GM06990 (cell line): Measurements from ENCODE around the gene ELAVL3.

ENCODE experiments used
- DNase-seq: peaks from one replicate; pipeline ENCODE4 v3.0.0-alpha.2; 2011; ENCODE audit not compliant: insufficient read length; ENCODE audit errors: extremely low read depth
- H3K27me3 ChIP-seq: replicated peaks from 2 replicates; pipeline ENCODE4 v1.6.0; 2011; ENCODE audit warnings: low read length; ENCODE audit not compliant: control insufficient read depth, insufficient read depth
- H3K36me3 ChIP-seq: 2 replicates; pipeline ENCODE4 v1.5.1; 2011; ENCODE audit warnings: low read length; ENCODE audit not compliant: control insufficient read depth, insufficient read depth
- H3K4me3 ChIP-seq: replicated peaks from 2 replicates; pipeline ENCODE4 v1.5.1; 2011; ENCODE audit warnings: low read depth, mild to moderate bottlenecking, control low read depth, low read length
- CTCF ChIP-seq: IDR thresholded peaks from 2 replicates; pipeline ENCODE4 v1.5.1; 2011; ENCODE audit warnings: low read length, control low read depth, mild to moderate bottlenecking, inconsistent platforms; ENCODE audit not compliant: insufficient read depth, poor library complexity, severe bottlenecking

ELAVL3 gene

GRCh38 chr19:11505032-11505503, 24.2 kb upstream of the ELAVL3 start:
- Histone ChIP-seq H3K4me3 (peak overlapping the region; percentile 83), H3K36me3 (peaks cover 3% of the 10 kb centered on the region), H3K27me3 (no peaks in the 10 kb centered on the region)
- no peak for TF ChIP-seq CTCF
- peak; percentile 97 for DNase-seq

- DNase-seq, result no peak
- H3K4me3 ChIP-seq, result peak overlapping the region; percentile 83
- no peaks in the 10 kb centered on the region for H3K27me3 ChIP-seq
- TF ChIP-seq CTCF, result no peak
- peaks cover 3% of the 10 kb centered on the region for H3K36me3 ChIP-seq
These were observed 23.7 kb upstream of the ELAVL3 start for GRCh38 chr19:11504502-11505031.

- peaks cover 13% of the 10 kb centered on the region for H3K36me3 ChIP-seq
- TF ChIP-seq CTCF, result no peak
- no peaks in the 10 kb centered on the region for H3K27me3 ChIP-seq
- DNase-seq, result no peak
- no peak overlapping the region for H3K4me3 ChIP-seq
These were observed 19.1 kb upstream of the ELAVL3 start for GRCh38 chr19:11499890-11500420.

- TF ChIP-seq CTCF, result no peak
These were observed 18.4 kb upstream of the ELAVL3 start for GRCh38 chr19:11499220-11499726.

GRCh38 chr19:11496391-11497163, 15.7 kb upstream of the ELAVL3 start:
- Histone ChIP-seq H3K4me3 (no peak overlapping the region), H3K36me3 (peaks cover 13% of the 10 kb centered on the region), H3K27me3 (no peaks in the 10 kb centered on the region)
- DNase-seq, result peak; percentile 56
- peak; percentile 87 for TF ChIP-seq CTCF

More at GRCh38 chr19:11499220-11499726, 18.4 kb upstream of the ELAVL3 start:
- Histone ChIP-seq H3K27me3 (no peaks in the 10 kb centered on the region), H3K4me3 (no peak overlapping the region), H3K36me3 (peaks cover 16% of the 10 kb centered on the region)
- no peak for DNase-seq
